ENCODE results near the gene ABHD12B. TPM values are rescaled to one million over a fixed set of nuclear protein-coding genes. Genes with fewer than 3 reads are reported as not detected.
A peak's percentile ranks its signal among the peaks of the same experiment; 100 is the strongest.

The ABHD12B gene
- total and polyA plus RNA-seq, 12 donors: not detected

DNA sequence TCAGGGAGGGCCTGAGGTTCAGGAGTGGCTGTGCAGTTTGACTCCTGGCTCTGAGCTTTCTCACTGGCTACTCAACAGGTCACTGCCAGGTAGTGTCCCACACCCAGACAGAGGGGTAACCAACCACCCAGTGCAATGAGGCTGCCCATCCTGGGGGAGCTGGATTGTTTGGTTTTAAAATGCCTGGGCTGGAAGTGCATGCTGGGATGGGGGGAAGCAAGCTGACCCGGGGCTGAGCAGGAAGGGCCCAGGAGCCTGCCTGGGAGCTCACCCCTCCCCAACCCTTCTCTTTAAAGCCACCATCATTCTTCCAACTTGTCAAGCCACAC lies 12.6 kb upstream of the ABHD12B start:
- H3K36me3 ChIP-seq: no peaks in the 10 kb centered on the region
- DNase-seq (no peak), ATAC-seq (peak in 3 of 8 donors; percentile 10 to 29 (median 14))
- peak overlapping the region; percentile 24 to 86 (median 64) for H3K27ac ChIP-seq
- H3K9me3 ChIP-seq: no peaks in the 10 kb centered on the region
- 0 to 8% methylated on average over 1 of the region's 1 CpG for WGBS, 2 donors
- peak overlapping the region in 9 of 10 donors; percentile 47 to 63 (median 61) for H3K4me3 ChIP-seq
- intact Hi-C loops (cut with DNase I): loop anchor here in 1 of 10 donors (5.0 kb wide), 1 partner anchor 72 kb away; no protein-coding TSS in a partner anchor
- peaks cover 0 to 11% (median 7%) of the 10 kb centered on the region in 9 donors for H3K4me1 ChIP-seq
- H3K27me3 ChIP-seq: no peaks in the 10 kb centered on the region
- no peak for TF ChIP-seq CTCF (IDR thresholded peaks at IDR 0.05)

DNA sequence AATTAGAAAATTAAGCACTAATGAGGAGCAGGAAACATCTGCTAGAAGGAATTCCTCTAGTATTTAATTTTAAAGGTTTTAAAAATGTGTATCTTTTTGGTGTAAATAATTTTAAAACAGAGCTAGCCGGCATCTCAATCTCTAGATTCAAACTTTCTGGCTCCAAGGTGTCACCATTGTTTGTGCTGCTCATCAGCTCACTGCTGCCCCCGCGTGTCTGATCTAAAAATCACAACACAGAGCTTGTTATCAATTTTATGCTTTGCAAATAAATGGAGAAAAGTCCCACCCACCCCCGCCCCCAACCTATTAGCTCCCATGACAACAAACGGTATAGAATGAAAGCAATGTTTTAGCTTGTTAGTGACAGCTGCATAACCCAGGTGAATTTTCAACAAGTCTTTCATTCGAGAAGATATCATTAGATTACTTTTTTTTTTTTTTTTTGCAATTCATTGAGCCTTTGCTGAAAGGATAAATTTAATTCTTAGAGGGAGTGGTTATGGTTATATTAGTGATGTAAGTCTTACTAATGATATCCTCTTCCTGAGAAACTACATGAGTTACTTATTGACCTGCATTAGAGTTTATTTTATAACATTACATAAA lies 11.3 kb upstream of the ABHD12B start:
- intact Hi-C loops (cut with DNase I): loop anchor here in 8 of 10 donors (2.0 to 10.0 kb wide), 7 partner anchors 68 to 258 kb away; no protein-coding TSS in a partner anchor
- H3K27me3 ChIP-seq: no peaks in the 10 kb centered on the region
- peak overlapping the region in 9 of 10 donors; percentile 24 to 86 (median 64) for H3K27ac ChIP-seq
- peak overlapping the region; percentile 30 to 63 (median 61) for H3K4me3 ChIP-seq
- ATAC-seq (peak; percentile 44 to 89 (median 80)), DNase-seq (peak; percentile 70 to 83)
- H3K36me3 ChIP-seq: no peaks in the 10 kb centered on the region
- peaks cover 0 to 14% (median 9%) of the 10 kb centered on the region in 9 donors for H3K4me1 ChIP-seq
- peak; percentile 69 to 86 (median 81) for TF ChIP-seq CTCF (IDR thresholded peaks at IDR 0.05)
- WGBS, 2 donors: 4% methylated on average over 6 of the region's 6 CpGs
- H3K9me3 ChIP-seq: no peaks in the 10 kb centered on the region

DNA sequence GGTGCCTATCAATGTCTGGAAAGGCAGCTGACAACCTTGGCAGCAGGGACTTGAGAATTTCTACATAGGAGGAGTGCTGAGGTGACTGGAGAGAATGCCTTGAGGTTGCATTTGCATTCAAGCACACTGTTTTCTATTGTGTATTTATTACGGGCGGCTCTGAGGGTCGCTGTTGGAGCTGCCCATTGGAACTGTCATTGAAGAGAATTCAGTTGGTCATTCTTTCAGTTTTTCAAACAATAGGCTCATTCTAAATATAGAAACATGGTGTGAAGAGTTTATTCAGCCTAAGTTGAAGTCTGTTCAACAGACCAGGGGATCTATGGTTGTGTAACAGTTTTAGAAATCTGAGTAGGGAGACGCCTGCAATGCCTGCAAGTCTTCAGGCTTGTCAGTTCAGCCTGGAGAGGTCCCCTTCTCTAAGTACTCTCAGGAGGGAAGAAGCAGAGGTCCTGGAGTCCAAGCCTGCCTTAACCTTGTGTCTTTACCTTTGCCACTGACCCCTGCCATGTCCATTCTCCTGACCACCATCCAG lies 9.8 kb upstream of the ABHD12B start:
- 62 to 67% methylated on average over 4 of the region's 4 CpGs for WGBS, 2 donors
- TF ChIP-seq CTCF (IDR thresholded peaks at IDR 0.05): no peak
- Histone ChIP-seq H3K4me3 (no peak overlapping the region), H3K9me3 (no peaks in the 10 kb centered on the region), H3K4me1 (peaks cover 0 to 21% (median 9%) of the 10 kb centered on the region in 9 donors), H3K27me3 (no peaks in the 10 kb centered on the region), H3K27ac (no peak overlapping the region), H3K36me3 (no peaks in the 10 kb centered on the region)
- intact Hi-C loops (cut with DNase I): loop anchor here in 8 of 10 donors (5.0 to 10.0 kb wide), 6 partner anchors 70 to 260 kb away; no protein-coding TSS in a partner anchor
- ATAC-seq (no peak), DNase-seq (no peak)

DNA sequence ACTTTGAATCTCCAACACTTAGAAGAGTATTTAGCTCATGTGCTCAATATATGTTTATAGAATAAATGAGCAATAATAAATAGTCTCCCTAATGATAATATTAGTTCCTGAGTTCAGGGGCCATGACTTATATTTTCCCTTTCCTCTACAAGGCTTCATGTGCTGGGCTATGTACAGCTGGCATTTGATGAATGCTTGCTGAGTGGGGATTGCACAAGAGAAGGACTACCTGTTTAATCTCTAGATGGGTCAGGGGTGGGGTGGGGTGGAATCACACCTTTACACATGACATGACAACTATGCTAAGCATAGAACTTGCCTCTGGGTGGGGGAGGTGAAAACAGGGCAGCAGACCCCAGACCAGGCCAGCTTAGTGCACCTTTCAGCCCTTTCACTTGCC lies 7.6 kb upstream of the ABHD12B start:
- ATAC-seq: no peak
- Histone ChIP-seq H3K4me1 (peaks cover 0 to 19% (median 7%) of the 10 kb centered on the region in 9 donors), H3K36me3 (no peaks in the 10 kb centered on the region), H3K4me3 (no peak overlapping the region), H3K27ac (no peak overlapping the region), H3K27me3 (peaks cover 0 to 6% (median 0%) of the 10 kb centered on the region in 7 donors), H3K9me3 (no peaks in the 10 kb centered on the region)
- TF ChIP-seq CTCF (IDR thresholded peaks at IDR 0.05): no peak
- intact Hi-C loops (cut with DNase I): loop anchor here in 8 of 10 donors (5.0 to 10.0 kb wide), 6 partner anchors 72 to 262 kb away; no protein-coding TSS in a partner anchor
- DNase-seq: no peak
